ENCODE measurements around the gene IL1RN. TPM values are rescaled to one million over a fixed set of nuclear protein-coding genes. Genes with fewer than 3 reads are reported as not detected.

Gene IL1RN
- total RNA-seq, 1 donor from 2014 or later: not detected

DNA sequence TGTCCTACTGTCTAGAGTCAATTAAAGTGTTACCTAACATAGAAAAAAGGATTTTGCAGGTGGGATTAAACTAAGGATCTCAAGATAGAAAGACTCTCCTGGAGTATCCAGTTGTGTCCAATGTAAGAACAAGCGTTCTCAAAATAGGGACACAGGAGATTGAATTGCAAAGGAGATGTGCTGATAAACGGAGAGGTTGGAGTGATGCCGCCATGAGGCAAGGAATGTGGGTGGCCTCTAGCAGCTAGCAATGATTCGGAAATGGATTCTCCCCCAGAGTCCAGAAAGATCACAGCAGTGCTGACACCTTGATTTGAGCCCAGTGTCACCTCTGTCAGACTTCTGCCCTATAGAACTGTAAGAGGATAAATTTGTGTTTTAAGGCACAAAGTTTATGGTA lies 24.1 kb upstream of the IL1RN start:
- no peaks in the 10 kb centered on the region for H3K36me3 Mint-ChIP-seq (ENCODE audit: low read depth, unreplicated experiment)
- H3K27me3 Mint-ChIP-seq (ENCODE audit: unreplicated experiment): peaks cover 6% of the 10 kb centered on the region
- DNase-seq (ENCODE audit: low spot score): no peak
- no peak overlapping the region for H3K27ac Mint-ChIP-seq (ENCODE audit: unreplicated experiment)
- H3K9me3 Mint-ChIP-seq (ENCODE audit: unreplicated experiment): no peaks in the 10 kb centered on the region
- TF ChIP-seq, protein P1, sequence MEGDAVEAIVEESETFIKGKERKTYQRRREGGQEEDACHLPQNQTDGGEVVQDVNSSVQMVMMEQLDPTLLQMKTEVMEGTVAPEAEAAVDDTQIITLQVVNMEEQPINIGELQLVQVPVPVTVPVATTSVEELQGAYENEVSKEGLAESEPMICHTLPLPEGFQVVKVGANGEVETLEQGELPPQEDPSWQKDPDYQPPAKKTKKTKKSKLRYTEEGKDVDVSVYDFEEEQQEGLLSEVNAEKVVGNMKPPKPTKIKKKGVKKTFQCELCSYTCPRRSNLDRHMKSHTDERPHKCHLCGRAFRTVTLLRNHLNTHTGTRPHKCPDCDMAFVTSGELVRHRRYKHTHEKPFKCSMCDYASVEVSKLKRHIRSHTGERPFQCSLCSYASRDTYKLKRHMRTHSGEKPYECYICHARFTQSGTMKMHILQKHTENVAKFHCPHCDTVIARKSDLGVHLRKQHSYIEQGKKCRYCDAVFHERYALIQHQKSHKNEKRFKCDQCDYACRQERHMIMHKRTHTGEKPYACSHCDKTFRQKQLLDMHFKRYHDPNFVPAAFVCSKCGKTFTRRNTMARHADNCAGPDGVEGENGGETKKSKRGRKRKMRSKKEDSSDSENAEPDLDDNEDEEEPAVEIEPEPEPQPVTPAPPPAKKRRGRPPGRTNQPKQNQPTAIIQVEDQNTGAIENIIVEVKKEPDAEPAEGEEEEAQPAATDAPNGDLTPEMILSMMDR (IDR thresholded peaks at IDR 0.05; ENCODE audit: unreplicated experiment): no peak
- no peaks in the 10 kb centered on the region for H3K4me1 Mint-ChIP-seq (ENCODE audit: unreplicated experiment)
- no peak overlapping the region for H3K4me3 Mint-ChIP-seq (ENCODE audit: unreplicated experiment)

DNA sequence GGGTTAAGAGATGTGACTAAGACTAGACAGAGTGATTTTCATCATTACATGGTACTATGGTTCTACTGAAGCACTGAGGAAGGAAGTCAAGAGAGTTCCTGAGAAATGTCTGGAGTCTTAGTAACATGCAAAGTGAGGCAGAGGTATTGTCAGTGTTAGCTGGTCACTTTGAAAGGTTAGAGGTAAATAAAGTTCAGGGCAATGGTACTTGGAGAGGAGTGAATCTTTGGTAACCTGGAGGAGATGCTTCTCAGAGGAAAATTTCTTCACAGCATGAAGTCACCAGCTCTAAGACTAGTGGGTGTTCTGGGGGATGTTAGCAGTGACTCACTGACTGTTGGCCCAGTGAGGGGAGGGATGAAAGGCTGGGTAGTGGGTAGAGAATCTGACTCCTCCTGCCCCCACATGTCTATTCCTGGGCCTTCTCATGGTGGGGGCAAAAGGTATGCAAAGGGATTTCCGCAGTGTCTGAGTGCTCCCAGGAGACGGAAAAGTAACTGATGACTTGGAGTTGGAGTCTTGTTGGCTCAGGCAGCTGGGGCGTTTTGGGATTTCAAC lies 23.3 kb upstream of the IL1RN start:
- H3K9me3 Mint-ChIP-seq (ENCODE audit: unreplicated experiment): no peaks in the 10 kb centered on the region
- H3K27ac Mint-ChIP-seq (ENCODE audit: unreplicated experiment): no peak overlapping the region
- H3K4me3 Mint-ChIP-seq (ENCODE audit: unreplicated experiment): no peak overlapping the region
- no peaks in the 10 kb centered on the region for H3K36me3 Mint-ChIP-seq (ENCODE audit: low read depth, unreplicated experiment)
- no peak for DNase-seq (ENCODE audit: low spot score)
- no peaks in the 10 kb centered on the region for H3K4me1 Mint-ChIP-seq (ENCODE audit: unreplicated experiment)
- TF ChIP-seq, protein P1 (IDR thresholded peaks at IDR 0.05; ENCODE audit: unreplicated experiment): no peak
- peaks cover 6% of the 10 kb centered on the region for H3K27me3 Mint-ChIP-seq (ENCODE audit: unreplicated experiment)

DNA sequence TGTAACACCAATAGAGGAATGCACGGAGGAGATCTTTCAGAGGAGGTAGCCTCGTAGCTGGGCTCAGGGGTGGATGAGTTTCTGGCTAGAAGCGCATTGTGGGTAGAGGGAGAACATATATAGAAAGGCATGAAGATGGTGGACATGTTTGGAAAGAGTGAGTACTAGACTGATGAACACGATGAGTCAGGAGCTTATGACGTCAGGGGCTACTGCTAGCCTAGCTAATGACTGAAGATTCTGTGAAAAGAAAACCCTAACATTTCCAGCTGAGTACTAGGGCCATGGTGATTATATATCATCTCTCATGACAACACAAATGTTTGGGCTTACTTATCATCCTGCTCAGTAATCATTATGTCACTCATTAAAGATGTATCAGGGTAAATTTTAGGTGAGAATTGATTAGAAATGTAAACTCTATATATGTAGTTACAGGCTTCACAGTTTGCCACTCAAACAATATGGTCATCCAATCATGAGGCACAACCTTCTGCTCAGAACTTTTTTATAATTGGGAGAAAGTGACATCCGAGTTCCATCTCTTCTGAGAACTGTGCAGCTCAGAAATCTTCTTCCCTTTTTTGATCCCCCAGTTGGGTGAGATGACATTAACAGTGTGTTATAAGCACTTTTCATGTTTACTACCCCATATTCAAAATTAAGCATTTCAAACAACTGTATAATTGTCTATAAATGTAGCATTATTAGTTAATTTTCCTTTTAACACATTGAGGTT lies 22.2 kb upstream of the IL1RN start:
- no peak overlapping the region for H3K27ac Mint-ChIP-seq (ENCODE audit: unreplicated experiment)
- peaks cover 6% of the 10 kb centered on the region for H3K27me3 Mint-ChIP-seq (ENCODE audit: unreplicated experiment)
- TF ChIP-seq, protein P1 (IDR thresholded peaks at IDR 0.05; ENCODE audit: unreplicated experiment): no peak
- no peak overlapping the region for H3K4me3 Mint-ChIP-seq (ENCODE audit: unreplicated experiment)
- H3K4me1 Mint-ChIP-seq (ENCODE audit: unreplicated experiment): no peaks in the 10 kb centered on the region
- no peaks in the 10 kb centered on the region for H3K36me3 Mint-ChIP-seq (ENCODE audit: low read depth, unreplicated experiment)
- DNase-seq (ENCODE audit: low spot score): no peak
- H3K9me3 Mint-ChIP-seq (ENCODE audit: unreplicated experiment): no peaks in the 10 kb centered on the region

DNA sequence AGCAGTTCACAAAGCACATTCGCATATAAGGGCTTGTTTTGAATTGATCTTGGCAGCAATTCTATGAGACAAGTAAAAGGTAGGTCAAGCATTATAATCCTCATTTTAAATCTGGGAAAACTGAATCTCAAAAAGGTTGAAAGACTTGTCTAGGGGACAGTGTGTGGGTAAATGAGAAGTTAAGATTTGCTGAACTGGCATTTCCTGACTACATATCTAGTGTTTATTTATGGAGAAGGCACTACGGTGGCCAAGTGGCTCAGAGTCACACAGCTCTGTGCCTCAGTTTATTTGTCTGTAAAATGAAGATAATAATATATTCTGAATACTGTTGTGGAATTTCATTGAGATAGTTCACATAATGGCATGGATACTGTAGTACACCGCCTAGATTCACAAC lies 16.3 kb upstream of the IL1RN start:
- no peaks in the 10 kb centered on the region for H3K9me3 Mint-ChIP-seq (ENCODE audit: unreplicated experiment)
- no peaks in the 10 kb centered on the region for H3K27me3 Mint-ChIP-seq (ENCODE audit: unreplicated experiment)
- no peak overlapping the region for H3K27ac Mint-ChIP-seq (ENCODE audit: unreplicated experiment)

More for the DNA sequence above, 16.3 kb upstream of the IL1RN start:
- H3K4me3 Mint-ChIP-seq (ENCODE audit: unreplicated experiment): no peak overlapping the region
- TF ChIP-seq, protein P1 (IDR thresholded peaks at IDR 0.05; ENCODE audit: unreplicated experiment): no peak
- H3K4me1 Mint-ChIP-seq (ENCODE audit: unreplicated experiment): peaks cover 1% of the 10 kb centered on the region
- no peaks in the 10 kb centered on the region for H3K36me3 Mint-ChIP-seq (ENCODE audit: low read depth, unreplicated experiment)
- DNase-seq (ENCODE audit: low spot score): no peak

Data from endothelial cell (in vitro differentiated cells).